SK-N-SH (cell line): ENCODE data around the gene GALR2.

Source experiments
- EP300 ChIP-seq, 2 experiments: IDR thresholded peaks; 2 replicates each; pipeline versions ENCODE4 v1.4.0 to v1.6.1; 2012; ENCODE audit warnings: borderline replicate concordance in 1 of 2, low read depth in 1 of 2, low read length in 1 of 2
- GABPA ChIP-seq: IDR thresholded peaks from 2 replicates; pipeline ENCODE4 v1.4.0; 2012; ENCODE audit warnings: low read depth, mild to moderate bottlenecking
- JUND ChIP-seq: IDR thresholded peaks from 2 replicates; pipeline ENCODE4 v1.4.0; 2012
- MEF2A ChIP-seq: IDR thresholded peaks from 2 replicates; pipeline ENCODE4 v1.4.0; 2012; ENCODE audit warnings: low read depth, borderline replicate concordance
- POLR2AphosphoS5 ChIP-seq: IDR thresholded peaks from 2 replicates; pipeline ENCODE4 v1.6.1; 2012; ENCODE audit warnings: low read depth, low read length
- RAD21 ChIP-seq: IDR thresholded peaks from 2 replicates; pipeline ENCODE4 v1.6.1; 2012; ENCODE audit warnings: mild to moderate bottlenecking, low read length
- SIN3A ChIP-seq: IDR thresholded peaks from 2 replicates; pipeline ENCODE4 v1.6.1; 2012; ENCODE audit warnings: low read depth, mild to moderate bottlenecking, low read length, moderate library complexity, borderline replicate concordance
- TAF1 ChIP-seq: IDR thresholded peaks from 2 replicates; pipeline ENCODE4 v1.6.1; 2012; ENCODE audit warnings: low read depth, mild to moderate bottlenecking, low read length, moderate library complexity, borderline replicate concordance
- TCF12 ChIP-seq: IDR thresholded peaks from 2 replicates; pipeline ENCODE4 v1.4.0; 2012
- TF ChIP-seq, protein P1 (sequence below): IDR thresholded peaks from 2 replicates; pipeline ENCODE4 v1.4.0; 2012; ENCODE audit warnings: low read depth, borderline replicate concordance
- TF ChIP-seq, protein P2 (sequence below): fragments of 200-600 bp; sonication (generic); IDR thresholded peaks from 2 replicates; pipeline ENCODE4 v1.6.1; 2017; ENCODE audit warnings: antibody characterized with exemption, mild to moderate bottlenecking, moderate library complexity
- TF ChIP-seq, protein P3 (sequence below): fragments of 150-350 bp; IDR thresholded peaks from 2 replicates; pipeline ENCODE4 v1.6.1; 2017; ENCODE audit warnings: antibody characterized with exemption, low read length, low read depth, borderline replicate concordance
- TF ChIP-seq, protein P4 (sequence below): IDR thresholded peaks from 2 replicates; pipeline ENCODE4 v1.6.1; 2012; ENCODE audit warnings: mild to moderate bottlenecking, low read depth, low read length, moderate library complexity

DNA sequence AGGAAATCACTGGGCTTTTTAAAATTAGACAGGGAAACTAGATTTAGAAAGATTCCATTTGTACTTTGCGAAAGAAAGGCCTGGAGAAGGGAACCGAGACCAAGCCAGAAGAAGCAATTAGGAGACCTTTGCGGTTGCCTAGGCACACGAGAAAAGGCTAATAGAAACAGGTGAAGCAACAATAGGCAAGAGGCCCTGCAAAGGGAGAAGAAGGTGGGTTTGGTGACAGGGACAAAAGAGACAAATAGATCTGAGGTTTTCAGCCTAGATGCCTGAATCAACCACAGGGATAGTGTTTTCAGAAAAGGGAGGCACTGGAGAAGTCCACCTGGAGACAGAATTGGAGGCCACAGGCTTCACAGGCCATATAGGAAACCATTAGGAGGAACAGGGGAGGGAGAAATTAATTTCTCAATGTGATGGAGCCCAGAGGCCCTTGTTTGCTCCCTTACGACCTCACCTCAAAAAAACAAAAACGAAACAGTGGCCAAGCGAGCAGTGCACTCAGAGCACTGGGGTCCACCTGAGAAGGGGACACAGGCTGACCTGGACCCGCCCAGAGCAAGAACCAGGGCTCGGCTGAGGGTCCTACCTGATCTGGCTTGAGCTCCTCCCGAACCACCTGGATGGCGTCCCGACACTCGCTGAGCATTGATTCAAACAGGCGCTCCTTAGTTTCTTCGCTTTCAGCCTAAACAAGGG lies 24.6 kb upstream of the GALR2 start:
- TF ChIP-seq, protein P1, sequence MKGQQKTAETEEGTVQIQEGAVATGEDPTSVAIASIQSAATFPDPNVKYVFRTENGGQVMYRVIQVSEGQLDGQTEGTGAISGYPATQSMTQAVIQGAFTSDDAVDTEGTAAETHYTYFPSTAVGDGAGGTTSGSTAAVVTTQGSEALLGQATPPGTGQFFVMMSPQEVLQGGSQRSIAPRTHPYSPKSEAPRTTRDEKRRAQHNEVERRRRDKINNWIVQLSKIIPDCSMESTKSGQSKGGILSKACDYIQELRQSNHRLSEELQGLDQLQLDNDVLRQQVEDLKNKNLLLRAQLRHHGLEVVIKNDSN = no peak
- TF ChIP-seq, protein P2, sequence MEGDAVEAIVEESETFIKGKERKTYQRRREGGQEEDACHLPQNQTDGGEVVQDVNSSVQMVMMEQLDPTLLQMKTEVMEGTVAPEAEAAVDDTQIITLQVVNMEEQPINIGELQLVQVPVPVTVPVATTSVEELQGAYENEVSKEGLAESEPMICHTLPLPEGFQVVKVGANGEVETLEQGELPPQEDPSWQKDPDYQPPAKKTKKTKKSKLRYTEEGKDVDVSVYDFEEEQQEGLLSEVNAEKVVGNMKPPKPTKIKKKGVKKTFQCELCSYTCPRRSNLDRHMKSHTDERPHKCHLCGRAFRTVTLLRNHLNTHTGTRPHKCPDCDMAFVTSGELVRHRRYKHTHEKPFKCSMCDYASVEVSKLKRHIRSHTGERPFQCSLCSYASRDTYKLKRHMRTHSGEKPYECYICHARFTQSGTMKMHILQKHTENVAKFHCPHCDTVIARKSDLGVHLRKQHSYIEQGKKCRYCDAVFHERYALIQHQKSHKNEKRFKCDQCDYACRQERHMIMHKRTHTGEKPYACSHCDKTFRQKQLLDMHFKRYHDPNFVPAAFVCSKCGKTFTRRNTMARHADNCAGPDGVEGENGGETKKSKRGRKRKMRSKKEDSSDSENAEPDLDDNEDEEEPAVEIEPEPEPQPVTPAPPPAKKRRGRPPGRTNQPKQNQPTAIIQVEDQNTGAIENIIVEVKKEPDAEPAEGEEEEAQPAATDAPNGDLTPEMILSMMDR = no peak
- no peak for TF ChIP-seq RAD21
- TF ChIP-seq, protein P3, sequence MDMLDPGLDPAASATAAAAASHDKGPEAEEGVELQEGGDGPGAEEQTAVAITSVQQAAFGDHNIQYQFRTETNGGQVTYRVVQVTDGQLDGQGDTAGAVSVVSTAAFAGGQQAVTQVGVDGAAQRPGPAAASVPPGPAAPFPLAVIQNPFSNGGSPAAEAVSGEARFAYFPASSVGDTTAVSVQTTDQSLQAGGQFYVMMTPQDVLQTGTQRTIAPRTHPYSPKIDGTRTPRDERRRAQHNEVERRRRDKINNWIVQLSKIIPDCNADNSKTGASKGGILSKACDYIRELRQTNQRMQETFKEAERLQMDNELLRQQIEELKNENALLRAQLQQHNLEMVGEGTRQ = no peak
- TF ChIP-seq, protein P4, sequence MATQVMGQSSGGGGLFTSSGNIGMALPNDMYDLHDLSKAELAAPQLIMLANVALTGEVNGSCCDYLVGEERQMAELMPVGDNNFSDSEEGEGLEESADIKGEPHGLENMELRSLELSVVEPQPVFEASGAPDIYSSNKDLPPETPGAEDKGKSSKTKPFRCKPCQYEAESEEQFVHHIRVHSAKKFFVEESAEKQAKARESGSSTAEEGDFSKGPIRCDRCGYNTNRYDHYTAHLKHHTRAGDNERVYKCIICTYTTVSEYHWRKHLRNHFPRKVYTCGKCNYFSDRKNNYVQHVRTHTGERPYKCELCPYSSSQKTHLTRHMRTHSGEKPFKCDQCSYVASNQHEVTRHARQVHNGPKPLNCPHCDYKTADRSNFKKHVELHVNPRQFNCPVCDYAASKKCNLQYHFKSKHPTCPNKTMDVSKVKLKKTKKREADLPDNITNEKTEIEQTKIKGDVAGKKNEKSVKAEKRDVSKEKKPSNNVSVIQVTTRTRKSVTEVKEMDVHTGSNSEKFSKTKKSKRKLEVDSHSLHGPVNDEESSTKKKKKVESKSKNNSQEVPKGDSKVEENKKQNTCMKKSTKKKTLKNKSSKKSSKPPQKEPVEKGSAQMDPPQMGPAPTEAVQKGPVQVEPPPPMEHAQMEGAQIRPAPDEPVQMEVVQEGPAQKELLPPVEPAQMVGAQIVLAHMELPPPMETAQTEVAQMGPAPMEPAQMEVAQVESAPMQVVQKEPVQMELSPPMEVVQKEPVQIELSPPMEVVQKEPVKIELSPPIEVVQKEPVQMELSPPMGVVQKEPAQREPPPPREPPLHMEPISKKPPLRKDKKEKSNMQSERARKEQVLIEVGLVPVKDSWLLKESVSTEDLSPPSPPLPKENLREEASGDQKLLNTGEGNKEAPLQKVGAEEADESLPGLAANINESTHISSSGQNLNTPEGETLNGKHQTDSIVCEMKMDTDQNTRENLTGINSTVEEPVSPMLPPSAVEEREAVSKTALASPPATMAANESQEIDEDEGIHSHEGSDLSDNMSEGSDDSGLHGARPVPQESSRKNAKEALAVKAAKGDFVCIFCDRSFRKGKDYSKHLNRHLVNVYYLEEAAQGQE = no peak
- no peak for TF ChIP-seq SIN3A
- TF ChIP-seq EP300 (IDR thresholded peaks at IDR 0.05; ENCODE audit: borderline replicate concordance in 1 of 2, low read depth in 1 of 2, low read length in 1 of 2) = no peak
- no peak for TF ChIP-seq TAF1
- no peak for TF ChIP-seq POLR2AphosphoS5
- TF ChIP-seq GABPA = no peak
- no peak for TF ChIP-seq MEF2A
- no peak for TF ChIP-seq JUND
- no peak for TF ChIP-seq TCF12
